ENCODE results near the gene SUN5.

The SUN5 gene

GRCh38 chr20:33026072-33026778, 22.0 kb upstream of the SUN5 start:
- DNase-seq, result no peak

GRCh38 chr20:33025318-33025876, 21.2 kb upstream of the SUN5 start:
- no peak for DNase-seq

GRCh38 chr20:33024609-33025317, 20.5 kb upstream of the SUN5 start:
- DNase-seq, result no peak

- no peak for DNase-seq
Measured at GRCh38 chr20:33024243-33024560, 20.0 kb upstream of the SUN5 start.

- no peak for DNase-seq
Measured at GRCh38 chr20:33023439-33024242, 19.4 kb upstream of the SUN5 start.

- no peak for DNase-seq
Measured at GRCh38 chr20:33022694-33023438, 18.6 kb upstream of the SUN5 start.

- DNase-seq, result no peak
Measured at GRCh38 chr20:33022289-33022688, 18.1 kb upstream of the SUN5 start.

GRCh38 chr20:33021879-33022278, 17.6 kb upstream of the SUN5 start:
- no peak for DNase-seq

GRCh38 chr20:33020278-33021161, 16.3 kb upstream of the SUN5 start:
- DNase-seq, result no peak

GRCh38 chr20:33019465-33020277, 15.4 kb upstream of the SUN5 start:
- no peak for DNase-seq

- DNase-seq, result no peak
Measured at GRCh38 chr20:33018169-33018931, 14.1 kb upstream of the SUN5 start.

GRCh38 chr20:33017542-33017941, 13.3 kb upstream of the SUN5 start:
- DNase-seq, result no peak

- DNase-seq, result no peak
Measured at GRCh38 chr20:33016581-33017109, 12.4 kb upstream of the SUN5 start.

- no peak for DNase-seq
Measured at GRCh38 chr20:33015700-33016580, 11.7 kb upstream of the SUN5 start.

GRCh38 chr20:33015114-33015484, 10.9 kb upstream of the SUN5 start:
- DNase-seq, result no peak

GRCh38 chr20:33014336-33015113, 10.3 kb upstream of the SUN5 start:
- DNase-seq, result no peak

- no peak for DNase-seq
Measured at GRCh38 chr20:33013701-33014326, 9.6 kb upstream of the SUN5 start.

Data from NCI-H226 (cell line).